HG02943 (cell line): ENCODE measurements around the gene UNC5A.

Source experiments
- ATAC-seq: cut with Tn5 transposase; IDR thresholded peaks from one replicate; pipeline ENCODE4 v1.9.1; 2021; ENCODE audit warnings: mild to moderate bottlenecking, low read depth, moderate library complexity; ENCODE audit not compliant: unreplicated experiment

UNC5A gene

DNA sequence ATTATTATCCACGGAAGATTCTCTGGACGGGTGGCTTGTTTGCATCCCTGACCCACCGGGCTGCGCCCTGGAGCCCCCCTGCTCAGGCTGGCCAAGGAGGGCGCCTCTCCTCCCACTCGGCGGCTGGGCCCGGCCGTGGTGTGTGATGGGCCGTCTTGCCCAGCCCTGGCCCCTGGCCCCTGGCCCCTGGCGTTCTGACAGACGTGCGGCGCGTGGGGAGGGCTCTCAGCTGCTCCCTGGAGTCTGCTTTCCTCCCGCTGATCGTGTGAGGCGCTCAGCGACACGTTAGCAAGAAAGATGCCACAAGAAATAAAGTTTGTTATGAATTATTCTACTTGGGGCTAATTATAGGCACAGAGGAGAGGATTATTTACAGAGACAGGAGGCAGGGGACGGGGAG, 33.3 kb downstream of the UNC5A start:
- no peak for ATAC-seq

DNA sequence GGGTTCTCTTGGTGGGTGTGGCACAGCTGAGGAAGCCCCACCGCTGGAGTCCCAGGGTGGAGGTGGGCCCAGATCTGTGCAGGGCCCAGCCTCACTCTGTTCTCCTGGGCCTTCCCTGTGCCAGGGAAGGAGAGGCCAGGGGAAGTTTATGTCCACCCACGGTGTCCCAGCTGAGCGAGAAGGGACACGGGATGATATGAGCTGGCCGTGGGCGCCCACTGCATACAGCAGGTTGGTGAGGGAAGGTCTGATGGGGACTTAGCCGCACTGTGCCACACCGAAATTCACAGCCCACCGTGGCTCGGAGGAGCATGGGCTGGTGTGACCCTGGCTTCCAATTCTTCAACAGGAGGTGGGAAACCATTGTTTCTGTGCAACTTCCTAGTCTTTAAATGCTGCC, 33.9 kb downstream of the UNC5A start:
- ATAC-seq, result no peak

DNA sequence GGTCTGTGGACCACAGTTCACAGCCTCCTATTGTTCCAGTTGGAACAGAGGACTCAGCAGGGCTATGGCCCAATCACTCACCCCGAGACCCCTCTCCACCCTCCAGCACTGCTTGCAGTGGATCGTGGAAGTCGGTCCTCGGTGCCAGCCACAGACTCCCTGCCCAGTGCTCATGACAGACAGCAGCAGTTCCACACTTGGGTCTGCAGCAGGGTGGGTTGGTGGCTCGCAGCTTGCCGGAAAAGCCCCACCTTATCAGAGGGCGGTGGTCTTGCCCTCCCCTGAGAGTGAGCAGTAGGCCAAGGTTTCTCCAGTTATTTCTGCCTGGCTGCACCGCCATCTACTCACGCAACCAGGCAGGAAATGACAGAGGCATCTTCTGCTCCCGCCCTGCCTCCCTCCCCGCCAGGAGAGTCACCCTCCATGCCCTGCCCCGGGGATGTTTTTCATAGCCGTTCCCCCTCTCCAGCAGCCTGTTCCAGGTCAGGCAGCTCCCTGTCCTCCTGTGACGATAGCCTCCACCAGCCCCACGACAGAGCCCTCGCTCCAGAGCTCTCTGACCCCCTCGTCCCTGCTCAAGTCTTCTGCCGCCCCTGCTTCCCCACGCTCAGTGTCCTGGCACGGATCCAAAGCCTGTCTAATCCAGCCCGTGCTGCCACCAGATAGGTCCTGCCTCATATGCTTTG, 34.5 kb downstream of the UNC5A start:
- ATAC-seq, result no peak

DNA sequence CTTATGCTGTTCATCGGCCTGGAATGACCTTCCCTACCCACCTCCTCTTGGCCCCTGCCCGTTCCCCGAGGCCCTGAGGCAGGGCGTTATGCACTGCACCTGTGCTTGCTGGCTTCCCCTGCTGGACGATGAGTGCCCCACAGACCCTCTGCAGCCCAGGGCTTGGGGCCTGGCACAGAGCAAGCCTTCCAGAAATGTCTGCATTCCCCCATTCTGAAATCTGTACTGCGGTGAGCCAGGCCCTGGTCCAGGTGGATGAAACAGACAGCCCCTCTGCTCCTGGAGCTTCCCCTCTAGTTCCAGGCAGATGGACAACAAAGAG, 35.0 kb downstream of the UNC5A start:
- ATAC-seq, result no peak

DNA sequence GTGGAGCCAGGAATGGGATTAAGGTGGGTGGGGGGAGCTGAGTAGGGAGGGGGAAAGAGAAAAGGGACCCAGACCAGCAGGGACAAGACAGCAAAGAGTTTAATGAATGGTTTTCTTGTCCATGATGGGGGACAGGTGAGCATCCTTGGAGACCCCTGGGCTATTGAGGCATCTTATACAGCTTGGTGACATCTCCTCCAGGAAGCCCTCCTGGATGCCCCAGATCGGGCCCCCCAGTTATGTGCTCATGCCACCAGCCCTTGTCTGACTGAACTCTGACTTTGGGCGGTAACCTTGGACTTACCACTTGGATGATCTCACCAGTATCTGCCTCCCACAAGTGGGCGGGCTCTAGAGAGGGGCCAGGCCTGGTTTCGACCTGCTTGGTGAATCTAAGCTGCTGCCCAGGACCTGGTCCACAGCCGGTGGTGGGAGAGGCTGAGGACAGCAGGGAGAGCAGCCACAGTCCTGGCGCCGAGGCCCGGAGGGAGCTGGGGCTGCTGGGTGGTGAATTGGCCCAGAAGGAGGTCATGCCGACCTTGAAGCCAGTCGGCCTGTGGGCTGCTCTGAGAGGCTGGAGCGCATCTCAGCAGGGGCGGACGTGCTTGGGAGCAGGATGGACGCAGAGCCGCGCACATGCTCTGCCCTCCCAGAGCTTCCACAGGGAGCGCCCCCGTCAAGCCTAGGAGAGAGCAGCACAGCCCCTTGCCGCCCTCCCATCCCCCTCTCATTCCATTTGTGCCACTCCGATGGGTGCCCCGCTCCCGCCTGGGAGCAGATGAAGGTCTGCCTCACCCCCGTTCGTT, 36.2 kb downstream of the UNC5A start:
- no peak for ATAC-seq

DNA sequence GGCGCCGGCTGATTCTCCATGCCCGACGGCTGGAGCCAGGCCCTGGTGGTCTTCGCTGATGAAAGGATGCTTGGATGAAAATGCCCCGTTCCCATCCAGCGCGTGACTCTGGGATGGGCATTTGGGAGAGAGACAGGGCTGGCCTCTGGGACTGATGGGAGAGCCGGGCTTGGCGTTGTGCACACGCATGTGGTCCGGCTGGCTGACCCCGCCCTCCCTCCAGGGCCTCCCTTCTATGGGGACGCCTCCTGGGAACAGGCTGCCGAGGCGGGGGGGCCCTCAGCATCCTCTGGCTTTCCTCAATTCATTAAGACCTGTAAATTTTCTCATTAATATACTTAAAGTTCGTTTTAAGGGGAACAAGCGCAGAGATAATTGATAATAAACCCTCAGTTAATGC, 36.8 kb downstream of the UNC5A start:
- ATAC-seq, result no peak

DNA sequence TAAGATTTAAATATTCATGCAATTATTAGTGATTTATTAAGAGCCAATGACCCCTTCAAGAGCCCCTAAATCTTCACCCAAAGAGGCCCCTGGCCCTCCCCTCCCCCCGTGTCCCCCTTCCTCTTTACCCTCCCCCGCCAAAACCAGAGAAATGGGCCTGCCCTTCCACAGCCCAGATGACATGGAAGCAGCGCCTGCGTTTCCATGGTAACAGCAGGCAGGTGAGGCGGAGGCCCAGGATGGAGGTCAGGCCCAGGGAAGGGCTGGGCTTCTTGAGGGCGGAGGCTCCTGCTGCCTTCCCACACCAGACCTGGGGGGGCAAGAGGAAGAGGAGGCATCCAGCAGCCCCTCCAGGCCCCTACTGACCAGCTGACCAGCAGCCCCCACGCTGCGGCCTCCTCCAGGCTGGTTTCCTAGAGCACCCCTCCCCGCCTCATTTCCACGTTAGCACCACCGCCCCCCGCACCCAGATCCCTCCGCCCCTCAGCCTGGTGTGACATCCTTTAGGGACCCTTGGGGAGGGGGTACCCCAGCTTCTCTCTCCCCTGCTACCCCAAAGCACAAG, 37.4 kb downstream of the UNC5A start:
- no peak for ATAC-seq

DNA sequence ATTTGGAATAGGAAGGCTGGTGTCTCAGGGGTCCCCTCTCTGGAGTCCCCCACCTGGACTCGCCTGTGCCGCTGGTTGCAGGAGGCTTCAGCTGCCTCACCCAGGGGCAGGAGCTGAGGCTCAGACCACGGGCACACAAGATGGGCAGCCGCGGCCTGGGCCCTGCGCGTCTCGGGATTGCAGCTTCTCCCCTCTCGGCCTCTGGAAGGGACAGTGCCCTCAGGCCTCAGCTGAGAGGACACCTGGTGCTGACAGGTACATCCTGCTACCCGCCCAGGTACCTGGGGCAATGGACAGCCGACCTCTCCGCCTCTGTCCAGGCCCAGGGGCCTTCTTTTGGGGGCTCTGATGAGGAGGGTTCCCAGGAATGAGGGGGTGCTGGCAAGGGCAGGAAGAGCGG, 38.3 kb downstream of the UNC5A start:
- ATAC-seq, result no peak

DNA sequence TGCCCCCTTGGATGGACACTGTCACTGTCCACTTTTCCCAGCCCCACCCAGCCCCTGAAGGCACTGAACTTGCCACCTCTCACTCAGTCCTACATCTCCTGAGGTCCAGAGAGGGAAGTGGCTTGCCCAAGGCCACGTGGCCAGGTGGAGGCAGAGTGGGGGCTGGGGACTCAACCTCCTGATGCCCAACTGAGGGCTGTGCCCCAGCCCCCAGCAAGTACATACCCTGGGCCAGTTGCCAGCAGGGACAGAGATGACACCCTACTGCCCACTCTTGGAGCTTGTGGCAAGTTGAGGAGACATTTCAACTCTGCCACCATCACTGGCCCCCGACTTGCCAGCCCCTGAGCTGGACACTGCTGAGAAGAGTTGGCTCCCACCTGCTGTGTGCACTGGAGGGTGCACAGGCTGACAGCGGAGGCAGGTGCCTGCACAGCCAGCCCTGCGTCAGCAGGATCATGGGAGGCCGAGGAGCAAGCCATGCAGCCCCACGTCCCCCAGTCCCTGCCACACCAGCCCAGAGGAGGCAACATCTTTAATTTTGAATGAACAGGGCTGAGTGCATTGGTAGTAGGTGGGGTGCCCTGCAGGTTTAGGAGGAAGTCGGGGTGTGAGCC, 39.4 kb downstream of the UNC5A start:
- no peak for ATAC-seq

DNA sequence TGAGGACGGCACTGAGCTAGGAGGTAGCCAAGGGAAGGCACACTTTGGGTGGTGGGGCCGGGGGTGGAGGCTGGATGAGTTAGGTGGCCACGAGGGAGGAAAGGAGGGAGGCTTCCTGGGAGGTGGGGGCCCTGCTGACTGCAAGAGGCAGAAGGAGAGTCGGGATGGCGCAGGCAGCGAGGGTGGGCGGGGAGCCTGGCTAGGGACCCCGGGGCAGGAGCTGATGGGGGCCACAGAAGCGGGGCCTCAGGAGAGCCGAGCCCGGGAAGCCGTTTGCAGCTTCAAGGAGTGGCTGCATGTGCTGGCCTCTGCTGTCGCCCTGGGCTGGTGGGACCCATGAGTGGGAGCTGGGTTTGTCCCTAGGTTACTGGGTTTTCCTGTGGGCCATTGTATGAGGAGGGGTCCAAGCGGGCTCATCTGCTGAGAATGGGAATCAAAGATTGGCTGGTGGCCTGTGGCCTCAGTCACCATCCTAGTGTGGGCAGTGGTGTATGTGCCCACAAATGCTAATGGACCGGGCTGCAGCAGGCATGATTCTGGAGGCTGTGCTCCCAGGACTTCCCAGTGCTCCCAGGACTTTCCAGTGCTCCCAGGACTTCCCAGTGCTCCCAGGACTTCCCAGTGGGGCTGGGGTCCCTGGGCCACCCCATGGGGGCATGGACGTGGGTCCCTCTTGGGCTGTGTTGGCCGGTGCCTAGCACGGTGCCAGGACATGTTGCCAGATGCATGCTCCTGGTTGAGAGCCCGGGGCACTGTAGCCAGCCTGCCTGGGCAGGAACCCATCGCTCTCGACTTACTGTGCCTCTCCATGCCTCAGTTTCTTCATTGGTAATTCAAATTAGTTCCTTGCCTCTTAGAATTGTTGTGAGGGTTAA, 40.2 kb downstream of the UNC5A start:
- ATAC-seq, result no peak

DNA sequence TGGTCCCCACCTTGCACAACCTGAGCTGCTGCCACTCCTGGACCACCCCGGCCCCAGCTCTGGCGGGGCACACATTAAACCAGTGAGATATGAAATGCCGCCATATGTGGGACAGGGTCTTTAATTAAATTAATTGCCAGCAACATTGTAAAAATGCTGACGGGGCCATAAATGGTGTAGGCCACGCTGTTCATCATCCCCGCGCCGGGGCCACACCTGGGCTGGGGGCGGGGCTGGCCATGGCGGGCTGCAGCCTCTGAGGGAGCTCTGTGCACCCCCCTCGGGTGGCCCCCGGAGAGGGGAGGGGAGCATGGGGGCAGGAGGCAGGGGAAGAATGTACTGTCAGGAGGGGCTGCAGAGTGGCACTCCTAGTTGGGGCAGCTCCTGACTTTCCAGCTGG, 41.0 kb downstream of the UNC5A start:
- no peak for ATAC-seq

DNA sequence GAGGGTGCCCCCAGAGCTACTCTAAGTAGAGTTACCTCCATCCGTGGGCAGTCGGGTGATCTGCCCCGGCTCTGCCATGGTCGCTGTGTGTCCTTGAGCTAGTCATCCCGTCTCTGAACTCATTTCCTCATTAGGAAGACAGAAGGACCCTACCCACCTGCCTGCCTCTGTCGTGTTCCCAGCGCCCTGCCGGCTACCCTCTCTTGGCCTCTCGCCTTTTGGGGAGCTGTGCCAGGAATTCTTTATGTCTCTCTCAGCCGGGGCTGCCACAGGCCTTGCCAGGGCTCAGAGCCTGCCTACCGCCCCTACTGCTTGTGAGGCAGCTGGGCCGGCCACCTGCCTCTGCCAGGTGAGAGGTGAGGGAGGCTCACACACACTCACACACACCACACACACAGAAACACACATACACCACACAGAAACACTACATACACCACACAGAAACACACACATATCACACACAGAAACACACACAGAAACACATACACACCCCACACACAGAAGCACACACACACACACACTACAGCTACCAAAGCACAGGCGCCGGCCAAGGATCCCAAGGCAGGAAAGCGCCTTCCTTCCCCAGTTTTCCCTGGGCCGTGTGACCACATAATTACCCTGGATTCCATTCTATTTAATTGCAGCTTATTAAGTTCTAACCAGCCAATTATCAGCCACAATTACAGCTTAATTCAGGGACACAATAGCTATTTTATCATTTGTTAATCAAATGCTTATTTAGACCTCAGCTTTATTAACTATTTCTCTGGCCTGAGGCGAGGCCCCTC, 41.7 kb downstream of the UNC5A start:
- ATAC-seq, result no peak

DNA sequence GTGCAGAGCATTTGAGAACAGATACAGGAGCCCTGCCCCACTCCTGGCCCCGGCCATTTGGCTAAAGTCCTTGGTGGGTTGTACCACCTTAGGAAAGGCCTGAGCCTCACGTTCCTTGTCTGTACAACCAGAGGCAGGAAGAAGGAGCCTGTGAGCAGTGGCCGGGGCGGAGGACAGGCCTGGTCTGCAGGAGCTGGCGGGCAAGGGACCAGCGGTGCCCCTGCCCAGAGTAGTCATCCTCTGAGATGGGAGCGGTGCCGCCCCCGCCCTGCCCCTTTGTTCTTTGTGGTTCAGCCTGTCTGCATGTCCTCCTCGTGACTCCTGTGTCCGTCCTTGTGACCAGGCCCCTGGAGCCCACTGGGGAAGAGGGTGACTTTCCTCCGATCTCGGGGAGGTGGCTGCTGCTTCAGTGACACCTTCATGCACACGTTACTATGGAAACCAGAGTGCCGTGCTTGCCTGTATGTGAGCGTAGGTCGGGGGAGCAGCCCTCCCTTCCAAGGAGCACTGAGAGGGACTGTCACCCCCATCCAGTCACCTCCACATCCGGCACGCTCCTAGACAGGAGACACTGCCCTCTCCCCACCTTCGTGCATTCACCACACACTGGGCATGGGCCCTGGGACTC, 42.9 kb downstream of the UNC5A start:
- no peak for ATAC-seq

DNA sequence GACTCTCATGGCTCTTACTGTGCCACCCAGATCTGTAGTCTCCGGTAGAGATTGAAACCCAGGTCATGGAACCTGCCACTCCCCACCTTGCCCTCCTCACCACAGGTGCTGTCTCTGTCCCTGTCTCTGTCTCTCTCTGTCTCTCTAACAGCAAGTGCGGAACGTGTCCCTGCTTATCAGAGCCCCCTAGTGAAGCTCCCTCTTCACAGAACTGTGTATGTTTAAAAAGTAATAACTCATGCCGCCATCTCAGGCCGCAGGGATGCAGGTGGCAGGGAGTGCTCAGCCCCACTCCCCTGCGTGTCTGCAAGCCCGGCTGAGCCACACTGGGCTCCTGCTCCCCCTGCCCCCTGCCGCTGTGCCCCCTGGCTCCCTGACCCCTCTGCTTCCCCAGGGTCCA, 43.8 kb downstream of the UNC5A start:
- no peak for ATAC-seq

DNA sequence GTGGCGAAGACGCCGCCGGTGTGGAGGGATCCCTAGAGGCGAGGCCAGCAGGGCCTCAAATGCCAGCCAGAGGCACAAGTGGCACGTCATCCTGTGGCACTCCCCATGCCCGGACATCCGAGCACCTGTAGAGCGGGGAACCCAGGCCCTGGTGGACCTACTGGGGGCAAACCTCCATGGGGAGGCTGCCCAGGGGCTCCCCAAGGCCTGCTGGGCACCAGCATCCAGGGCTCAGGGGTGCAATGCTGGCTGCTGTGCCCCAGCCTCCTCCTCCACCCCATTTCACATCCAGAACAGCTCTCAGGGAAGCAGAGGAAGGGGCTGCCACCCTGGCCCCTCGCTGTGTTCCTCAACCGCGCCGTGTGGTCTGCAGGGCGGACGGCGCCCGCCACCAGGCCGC, 45.2 kb downstream of the UNC5A start:
- ATAC-seq, result no peak

DNA sequence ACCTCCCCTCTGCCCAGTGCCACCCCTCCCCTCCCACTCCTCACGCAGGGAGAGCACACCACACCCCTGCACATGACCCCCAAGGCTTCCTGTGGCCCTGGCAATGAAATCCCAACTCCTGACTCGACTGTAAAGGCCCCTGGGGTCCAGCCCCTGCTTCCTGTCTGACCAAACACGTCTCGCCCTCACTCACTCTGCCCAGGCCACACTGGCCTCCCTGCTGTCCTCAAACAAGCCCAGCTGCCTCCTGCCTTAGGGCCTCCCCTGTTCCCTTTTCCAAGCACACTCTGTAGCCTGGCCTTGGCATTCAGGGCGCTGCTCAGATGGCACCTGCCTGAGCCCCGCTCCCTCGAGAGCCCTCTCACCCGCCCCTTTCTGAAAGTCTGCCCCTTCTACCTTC, 46.4 kb downstream of the UNC5A start:
- ATAC-seq, result no peak

DNA sequence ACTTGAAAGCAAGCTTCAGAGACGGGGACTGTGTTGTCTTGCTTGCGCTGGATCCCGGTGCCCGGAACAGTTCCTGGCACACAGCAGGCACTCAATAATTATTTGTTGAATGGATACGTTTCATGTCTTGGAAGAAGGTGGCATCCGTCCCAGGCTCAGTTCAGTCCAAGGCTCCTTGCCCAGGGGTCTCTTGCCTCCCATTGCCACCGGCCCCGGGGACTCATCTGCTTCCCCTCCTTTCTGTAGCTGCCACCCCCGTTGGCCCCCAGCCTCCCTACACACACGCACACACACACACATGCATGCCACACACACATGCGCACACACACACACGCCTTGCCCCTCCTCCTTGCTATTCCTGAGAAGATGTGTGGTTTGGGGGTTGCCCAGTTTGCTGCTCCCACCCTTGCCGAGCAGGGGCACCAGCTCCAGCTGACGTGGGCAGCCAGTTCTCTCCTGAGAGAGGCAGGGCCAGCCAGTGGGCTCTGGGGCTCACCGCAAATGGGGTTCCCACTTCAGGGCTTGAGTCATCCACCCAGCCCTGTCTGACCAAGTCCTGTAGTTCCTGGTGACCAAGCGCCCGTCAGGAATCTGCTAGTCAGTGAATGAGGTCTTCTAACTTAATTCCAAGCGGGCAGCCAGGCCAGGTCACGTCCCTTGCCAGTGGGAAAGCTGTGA, 47.0 kb downstream of the UNC5A start:
- ATAC-seq, result no peak

DNA sequence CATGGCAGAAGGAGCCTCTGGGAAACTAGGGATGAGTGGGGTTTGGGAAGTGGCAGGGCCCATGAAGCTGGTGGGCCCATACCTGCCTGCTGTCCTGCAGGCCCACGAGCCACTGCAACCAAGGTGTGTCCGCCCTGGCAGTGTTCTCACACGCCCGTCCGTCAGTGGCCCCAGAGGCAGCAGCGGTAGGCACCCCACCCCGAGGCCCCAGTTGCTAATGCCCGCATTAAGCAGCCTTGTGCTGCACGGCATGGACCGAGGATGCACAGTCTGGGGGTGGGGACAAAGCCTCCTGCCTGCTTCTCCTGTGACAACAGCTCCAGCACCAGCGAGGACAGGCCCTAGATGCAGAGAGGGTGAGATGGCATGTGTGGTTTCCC, 47.5 kb downstream of the UNC5A start:
- ATAC-seq, result no peak

DNA sequence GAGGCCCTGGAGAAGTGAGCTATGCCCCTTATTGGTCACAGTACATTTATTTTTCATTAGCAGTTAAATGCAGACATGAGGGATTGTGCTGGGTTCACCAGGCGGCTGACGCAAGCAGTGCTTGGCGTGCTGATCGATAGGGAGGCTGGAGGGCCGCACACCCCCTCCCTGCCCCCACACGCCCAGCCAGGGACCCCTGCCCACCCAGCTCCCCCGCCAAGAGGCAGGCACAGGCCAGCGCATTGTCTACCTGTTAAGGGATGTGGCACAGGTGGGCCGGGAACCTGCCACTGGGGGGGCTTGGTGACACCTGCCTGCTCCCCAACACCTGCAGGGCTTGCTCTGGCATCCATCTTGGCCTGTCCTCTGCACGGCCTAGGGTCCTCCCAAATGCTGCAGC, 49.6 kb downstream of the UNC5A start:
- ATAC-seq, result no peak
